C4-2B (cell line): Measurements from ENCODE around the gene LIN7C.

ENCODE experiments used
- ZFX ChIP-seq: fragments of 450-650 bp; IDR thresholded peaks from 2 replicates; pipeline ENCODE4 v1.6.1; 2017
- TF ChIP-seq, protein P1 (sequence below): fragments of 450-650 bp; conservative IDR thresholded peaks from 2 replicates; pipeline ENCODE4 v1.5.1; 2017; ENCODE audit warnings: mild to moderate bottlenecking

DNA sequence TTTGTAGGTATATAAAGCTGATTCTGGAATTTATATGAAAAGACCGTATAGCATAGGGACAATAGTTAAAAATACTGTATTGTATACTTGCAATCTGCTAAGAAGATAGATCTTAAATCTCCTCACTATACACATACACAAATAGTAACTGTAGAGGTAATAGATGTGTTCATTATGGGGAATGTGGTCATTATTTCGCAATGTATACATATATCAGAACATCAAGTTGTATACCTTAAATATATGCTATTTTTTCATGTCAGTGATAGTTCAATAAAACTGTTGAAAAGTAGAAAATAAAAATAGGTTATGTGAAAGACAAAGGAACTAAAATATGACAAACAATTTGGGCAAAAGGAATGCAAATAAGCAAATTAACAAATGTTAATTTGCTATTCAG is 35.2 kb upstream of the LIN7C start:
- TF ChIP-seq, protein P1, sequence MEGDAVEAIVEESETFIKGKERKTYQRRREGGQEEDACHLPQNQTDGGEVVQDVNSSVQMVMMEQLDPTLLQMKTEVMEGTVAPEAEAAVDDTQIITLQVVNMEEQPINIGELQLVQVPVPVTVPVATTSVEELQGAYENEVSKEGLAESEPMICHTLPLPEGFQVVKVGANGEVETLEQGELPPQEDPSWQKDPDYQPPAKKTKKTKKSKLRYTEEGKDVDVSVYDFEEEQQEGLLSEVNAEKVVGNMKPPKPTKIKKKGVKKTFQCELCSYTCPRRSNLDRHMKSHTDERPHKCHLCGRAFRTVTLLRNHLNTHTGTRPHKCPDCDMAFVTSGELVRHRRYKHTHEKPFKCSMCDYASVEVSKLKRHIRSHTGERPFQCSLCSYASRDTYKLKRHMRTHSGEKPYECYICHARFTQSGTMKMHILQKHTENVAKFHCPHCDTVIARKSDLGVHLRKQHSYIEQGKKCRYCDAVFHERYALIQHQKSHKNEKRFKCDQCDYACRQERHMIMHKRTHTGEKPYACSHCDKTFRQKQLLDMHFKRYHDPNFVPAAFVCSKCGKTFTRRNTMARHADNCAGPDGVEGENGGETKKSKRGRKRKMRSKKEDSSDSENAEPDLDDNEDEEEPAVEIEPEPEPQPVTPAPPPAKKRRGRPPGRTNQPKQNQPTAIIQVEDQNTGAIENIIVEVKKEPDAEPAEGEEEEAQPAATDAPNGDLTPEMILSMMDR = no peak
- TF ChIP-seq ZFX = no peak
